HEK293T (cell line): Measurements from ENCODE around the gene SEZ6L.

ENCODE experiments used
- CTCF ChIA-PET: fragments of 350-600 bp; formaldehyde crosslinking; extraction: SDS; loops from one replicate; lab custom pipeline; 2021; ENCODE audit warnings: antibody characterized with exemption, inconsistent platforms; lab: Yijun Ruan, JAX
- POLR2A ChIA-PET: fragments of 350-600 bp; formaldehyde crosslinking; extraction: SDS; loops from one replicate; lab custom pipeline; 2020; ENCODE audit warnings: antibody characterized with exemption, inconsistent platforms; lab: Yijun Ruan, JAX
- DNase-seq: peaks from one replicate; pipeline ENCODE4 v3.0.0; 2012; ENCODE audit warnings: mixed read lengths; ENCODE audit errors: extremely low spot score
- ARNT ChIP-seq: fragments of 450-650 bp; IDR thresholded peaks from 2 replicates; pipeline ENCODE4 v1.6.1; 2017; ENCODE audit warnings: mild to moderate bottlenecking
- BHLHE40 ChIP-seq: fragments of 450-650 bp; IDR thresholded peaks from 2 replicates; pipeline ENCODE4 v1.6.1; 2016; ENCODE audit warnings: mild to moderate bottlenecking, moderate library complexity, borderline replicate concordance
- CTBP1 ChIP-seq: fragments of 450-650 bp; IDR thresholded peaks from 2 replicates; pipeline ENCODE4 v1.6.1; 2016; ENCODE audit warnings: borderline replicate concordance
- ELF4 ChIP-seq: fragments of 450-650 bp; IDR thresholded peaks from 2 replicates; pipeline ENCODE4 v1.6.1; 2017; ENCODE audit warnings: antibody characterized with exemption
- FOXA1 ChIP-seq: fragments of 450-650 bp; IDR thresholded peaks from 2 replicates; pipeline ENCODE4 v1.6.1; 2016; ENCODE audit warnings: mild to moderate bottlenecking
- FOXK2 ChIP-seq: fragments of 450-650 bp; IDR thresholded peaks from 2 replicates; pipeline ENCODE4 v1.6.1; 2016; ENCODE audit warnings: mild to moderate bottlenecking
- FOXM1 ChIP-seq: fragments of 450-650 bp; IDR thresholded peaks from 2 replicates; pipeline ENCODE4 v1.6.1; 2017; ENCODE audit warnings: mild to moderate bottlenecking, borderline replicate concordance
- HDGF ChIP-seq: fragments of 450-650 bp; IDR thresholded peaks from 2 replicates; pipeline ENCODE4 v1.6.1; 2017; ENCODE audit warnings: antibody characterized with exemption, borderline replicate concordance
- L3MBTL2 ChIP-seq: fragments of 450-650 bp; conservative IDR thresholded peaks from 2 replicates; pipeline ENCODE4 v1.6.1; 2016; ENCODE audit warnings: mild to moderate bottlenecking
- LEF1 ChIP-seq: fragments of 450-650 bp; IDR thresholded peaks from 2 replicates; pipeline ENCODE4 v1.6.1; 2017; ENCODE audit warnings: mild to moderate bottlenecking, borderline replicate concordance
- NFRKB ChIP-seq: fragments of 450-650 bp; IDR thresholded peaks from 2 replicates; pipeline ENCODE4 v1.6.1; 2016; ENCODE audit warnings: mild to moderate bottlenecking, moderate library complexity
- PKNOX1 ChIP-seq: fragments of 450-650 bp; IDR thresholded peaks from 2 replicates; pipeline ENCODE4 v1.6.1; 2016
- SP1 ChIP-seq: fragments of 450-650 bp; IDR thresholded peaks from 2 replicates; pipeline ENCODE4 v1.6.1; 2017
- SUZ12 ChIP-seq: fragments of 450-650 bp; IDR thresholded peaks from 2 replicates; pipeline ENCODE4 v1.6.1; 2016; ENCODE audit warnings: mild to moderate bottlenecking
- TARDBP ChIP-seq: fragments of 450-650 bp; IDR thresholded peaks from 2 replicates; pipeline ENCODE4 v1.6.1; 2016
- ZNF384 ChIP-seq: fragments of 450-650 bp; IDR thresholded peaks from 2 replicates; pipeline ENCODE4 v1.6.1; 2016

The SEZ6L gene

GRCh38 chr22:26393929-26394328, 224.7 kb downstream of the SEZ6L start:
- ChIA-PET CTCF (no interaction called here), POLR2A (no interaction called here)
- TF ChIP-seq NFRKB (no peak), TARDBP (no peak), FOXK2 (no peak), ARNT (no peak), SP1 (no peak)
- DNase-seq: no peak

DNA sequence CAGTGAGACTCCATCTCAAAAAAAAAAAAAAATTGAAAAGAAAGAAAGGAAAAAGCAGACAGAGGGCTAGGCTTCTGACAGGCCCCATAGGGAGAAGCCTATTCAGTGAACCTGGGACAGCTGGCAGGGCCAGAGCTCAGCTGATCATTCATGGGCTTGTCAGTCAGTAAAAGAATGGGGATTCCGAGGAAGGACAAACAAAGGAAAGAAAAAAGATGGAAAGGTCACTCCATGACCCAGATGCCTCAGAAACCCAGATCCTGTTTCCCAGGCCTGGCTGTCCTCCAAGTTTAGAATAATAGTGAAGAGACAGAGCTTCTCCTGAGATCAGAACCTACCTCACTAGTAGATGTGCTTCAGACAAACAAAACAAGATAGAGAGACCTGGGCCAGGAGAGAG, 225.5 kb downstream of the SEZ6L start:
- DNase-seq: no peak
- POLR2A ChIA-PET: interaction anchor here (1.1 kb wide), 1 partner anchor 11 kb away, joined by 3 read pairs; no protein-coding TSS in a partner anchor
- TF ChIP-seq NFRKB (no peak), CTBP1 (no peak), ZNF384 (no peak), L3MBTL2 (no peak), FOXA1 (no peak), TARDBP (no peak)
- CTCF ChIA-PET: interaction anchor here (0.6 to 1.4 kb wide), 3 partner anchors 28 to 65 kb away, joined by 3 to 5 read pairs (median 5); no protein-coding TSS in a partner anchor

- no peak for DNase-seq
These were observed 226.7 kb downstream of the SEZ6L start for GRCh38 chr22:26395926-26396325.

GRCh38 chr22:26398741-26399153, 229.5 kb downstream of the SEZ6L start:
- TF ChIP-seq BHLHE40 (no peak), FOXK2 (no peak), NFRKB (no peak), FOXA1 (no peak), L3MBTL2 (no peak)
- ChIA-PET POLR2A (no interaction called here), CTCF (interaction anchor here (0.8 to 2.2 kb wide), 2 partner anchors 32 to 62 kb away, joined by 3 to 21 read pairs; no protein-coding TSS in a partner anchor)
- peak; percentile 67 for DNase-seq

More at GRCh38 chr22:26395926-26396325, 226.7 kb downstream of the SEZ6L start:
- POLR2A ChIA-PET: interaction anchor here (0.6 to 1.1 kb wide), 2 partner anchors 9 to 88 kb away, joined by 3 read pairs; partner anchors contain the start of genes HPS4 and SRRD
- CTCF ChIA-PET: interaction anchor here (1.0 to 1.4 kb wide), 3 partner anchors 29 to 66 kb away, joined by 4 to 5 read pairs (median 4); no protein-coding TSS in a partner anchor
- TF ChIP-seq PKNOX1: no peak
- no peak for TF ChIP-seq CTBP1
- no peak for TF ChIP-seq ELF4
- no peak for TF ChIP-seq SP1
- no peak for TF ChIP-seq LEF1
- no peak for TF ChIP-seq SUZ12
- no peak for TF ChIP-seq BHLHE40
- TF ChIP-seq FOXM1: no peak
- no peak for TF ChIP-seq HDGF
- TF ChIP-seq TARDBP: no peak
- TF ChIP-seq ARNT: no peak
- TF ChIP-seq ZNF384: no peak
- TF ChIP-seq FOXK2: no peak
- no peak for TF ChIP-seq FOXA1
- TF ChIP-seq L3MBTL2: no peak
- TF ChIP-seq NFRKB: no peak

DNA sequence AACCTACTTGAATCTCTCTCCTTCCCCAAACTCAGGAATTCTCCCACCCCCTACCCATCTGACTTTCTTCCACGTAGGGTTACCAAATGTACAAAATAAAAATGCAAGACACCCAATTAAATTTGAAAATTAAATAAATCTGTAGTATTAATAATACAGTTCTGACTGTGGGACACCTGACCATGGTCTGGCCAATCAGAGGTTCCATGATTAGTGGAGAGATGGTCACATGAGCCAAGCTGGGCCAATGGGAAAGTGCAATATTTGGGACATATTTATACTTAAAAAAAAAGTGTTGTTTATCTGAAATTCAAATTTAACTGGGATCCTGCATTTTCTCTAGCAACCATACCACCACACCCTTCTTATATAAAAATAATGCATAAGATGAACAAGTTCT, 230.0 kb downstream of the SEZ6L start:
- ChIA-PET POLR2A (no interaction called here), CTCF (interaction anchor here (0.7 to 2.2 kb wide), 2 partner anchors 62 to 159 kb away, joined by 3 to 21 read pairs; no protein-coding TSS in a partner anchor)
- DNase-seq: no peak
- no peak for TF ChIP-seq PKNOX1
- TF ChIP-seq HDGF: no peak
- no peak for TF ChIP-seq LEF1
- no peak for TF ChIP-seq FOXK2
- no peak for TF ChIP-seq FOXM1
- TF ChIP-seq BHLHE40: no peak
- no peak for TF ChIP-seq FOXA1
- no peak for TF ChIP-seq CTBP1
- TF ChIP-seq SP1: no peak
- TF ChIP-seq ARNT: no peak
- no peak for TF ChIP-seq ZNF384
- TF ChIP-seq ELF4: no peak
- TF ChIP-seq NFRKB: no peak

DNA sequence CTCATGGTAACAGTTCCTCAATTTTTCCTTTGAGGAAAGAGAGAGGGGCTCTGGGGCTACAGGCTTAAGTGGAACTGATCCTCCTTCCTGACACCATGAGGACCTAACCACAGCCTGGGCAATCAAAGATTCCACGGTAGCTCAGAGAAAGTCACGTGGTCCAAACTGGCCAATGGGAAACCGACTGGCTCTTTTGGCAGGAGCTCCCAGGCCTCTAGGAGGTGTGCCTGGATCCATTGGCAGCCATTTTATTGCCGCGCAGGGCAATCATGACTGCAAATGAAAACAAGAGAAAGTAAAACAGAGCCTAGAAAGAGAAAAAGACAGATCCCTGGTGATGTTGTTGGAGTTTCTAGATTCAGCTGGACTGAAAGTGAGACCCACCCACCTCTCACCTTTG, 232.5 kb downstream of the SEZ6L start:
- ChIA-PET POLR2A (no interaction called here), CTCF (no interaction called here)
- no peak for TF ChIP-seq SUZ12
- TF ChIP-seq PKNOX1: no peak
- TF ChIP-seq BHLHE40: no peak
- TF ChIP-seq FOXM1: no peak
- TF ChIP-seq CTBP1: no peak
- TF ChIP-seq FOXK2: no peak
- no peak for TF ChIP-seq HDGF
- no peak for TF ChIP-seq ELF4
- TF ChIP-seq FOXA1: no peak
- no peak for TF ChIP-seq L3MBTL2
- no peak for TF ChIP-seq LEF1
- TF ChIP-seq ARNT: no peak
- DNase-seq: no peak
